T-helper 9 cell (primary cell): ENCODE results near the gene PDGFRA.
A peak's percentile ranks its signal among the peaks of the same experiment; 100 is the strongest.

Experiments used
- DNase-seq: peaks from one replicate; pipeline ENCODE4 v3.0.0-alpha.2; 2020
- total RNA-seq, 2 donors: gene quantifications; one replicate each; lab custom pipeline; 2026; lab: John Stamatoyannopoulos, UW

PDGFRA gene
- 0 reads per million in 2 donors for total RNA-seq

- no peak for DNase-seq
Observed at GRCh38 chr4:54228961-54229501, at the start of gene PDGFRA. TSS of gene PDGFRA (plus strand) at chr4:54229293. CDS start at chr4:54258769, 29,476 bp downstream.

- DNase-seq, result no peak
Observed at GRCh38 chr4:54184581-54184980, 44.5 kb upstream of the PDGFRA start.

GRCh38 chr4:54185044-54185780 lies 43.9 kb upstream of the PDGFRA start:
- DNase-seq, result no peak

- no peak for DNase-seq
Observed at GRCh38 chr4:54185866-54186265, 43.2 kb upstream of the PDGFRA start.

- DNase-seq, result no peak
Observed at GRCh38 chr4:54186371-54186770, 42.7 kb upstream of the PDGFRA start.

GRCh38 chr4:54187148-54187547 lies 41.9 kb upstream of the PDGFRA start:
- no peak for DNase-seq

GRCh38 chr4:54189140-54189539 lies 40.0 kb upstream of the PDGFRA start:
- DNase-seq, result no peak

GRCh38 chr4:54192811-54193210 lies 36.3 kb upstream of the PDGFRA start:
- DNase-seq, result no peak

- DNase-seq, result no peak
Observed at GRCh38 chr4:54197926-54198325, 31.2 kb upstream of the PDGFRA start.

GRCh38 chr4:54199919-54200318 lies 29.2 kb upstream of the PDGFRA start:
- no peak for DNase-seq

- DNase-seq, result no peak
Observed at GRCh38 chr4:54209617-54210016, 19.5 kb upstream of the PDGFRA start.

GRCh38 chr4:54213001-54213400 lies 16.1 kb upstream of the PDGFRA start:
- DNase-seq, result no peak

GRCh38 chr4:54213761-54214160 lies 15.3 kb upstream of the PDGFRA start:
- no peak for DNase-seq

GRCh38 chr4:54215379-54216077 lies 13.6 kb upstream of the PDGFRA start:
- DNase-seq, result no peak

GRCh38 chr4:54217642-54218495 lies 11.2 kb upstream of the PDGFRA start:
- peak; percentile 21 for DNase-seq

- DNase-seq, result no peak
Observed at GRCh38 chr4:54218736-54219135, 10.4 kb upstream of the PDGFRA start.

GRCh38 chr4:54224996-54225597 lies 4.0 kb upstream of the PDGFRA start:
- DNase-seq, result no peak

- no peak for DNase-seq
Observed at GRCh38 chr4:54225598-54226403, 3.3 kb upstream of the PDGFRA start.

- DNase-seq, result no peak
Observed at GRCh38 chr4:54226404-54227255, 2.5 kb upstream of the PDGFRA start.

GRCh38 chr4:54227256-54228055 lies 1.6 kb upstream of the PDGFRA start:
- DNase-seq, result no peak
